Smooth muscle cell (in vitro differentiated cells): ENCODE results near the gene CFAP46. TPM values are rescaled to one million over a fixed set of nuclear protein-coding genes. Genes with fewer than 3 reads are reported as not detected.

Experiments
- DNase-seq: peaks from one replicate; lab custom pipeline; 2025; ENCODE audit not compliant: unreplicated experiment; lab: John Stamatoyannopoulos, UW
- H2AFZ ChIP-seq: fragments of 200-600 bp; sonication (generic); 2 replicates; pipeline ENCODE4 v1.6.0; 2016; ENCODE audit warnings: antibody characterized with exemption, low read depth, mild to moderate bottlenecking
- H3F3A ChIP-seq: fragments of 200-600 bp; sonication (generic); 2 replicates; pipeline ENCODE4 v1.6.0; 2017; ENCODE audit warnings: antibody characterized with exemption, low read depth
- H3K27ac ChIP-seq: fragments of 200-600 bp; sonication (generic); 2 replicates; pipeline ENCODE4 v1.5.1; 2016; ENCODE audit warnings: low read depth, mild to moderate bottlenecking
- H3K27me3 ChIP-seq: fragments of 200-600 bp; sonication (generic); 2 replicates; pipeline ENCODE4 v1.6.1; 2016; ENCODE audit warnings: low read depth, mild to moderate bottlenecking
- H3K36me3 ChIP-seq: fragments of 200-600 bp; sonication (generic); 2 replicates; pipeline ENCODE4 v1.5.1; 2016; ENCODE audit warnings: low read depth
- H3K4me1 ChIP-seq: fragments of 200-600 bp; sonication (generic); 2 replicates; pipeline ENCODE4 v1.5.1; 2016; ENCODE audit warnings: low read depth
- H3K4me2 ChIP-seq: fragments of 200-600 bp; sonication (generic); 2 replicates; pipeline ENCODE4 v1.6.0; 2016; ENCODE audit warnings: mild to moderate bottlenecking
- H3K4me3 ChIP-seq: fragments of 200-600 bp; sonication (generic); 2 replicates; pipeline ENCODE4 v1.5.1; 2016; ENCODE audit warnings: mild to moderate bottlenecking
- H3K79me2 ChIP-seq: fragments of 200-600 bp; sonication (generic); 2 replicates; pipeline ENCODE4 v1.6.0; 2016; ENCODE audit warnings: low read depth, mild to moderate bottlenecking
- H3K9ac ChIP-seq: fragments of 200-600 bp; sonication (generic); 2 replicates; pipeline ENCODE4 v1.6.0; 2016; ENCODE audit warnings: low read depth
- H3K9me3 ChIP-seq: fragments of 200-600 bp; sonication (generic); replicated peaks from 2 replicates; pipeline ENCODE4 v1.5.1; 2016; ENCODE audit warnings: low read depth
- H4K20me1 ChIP-seq: fragments of 200-600 bp; sonication (generic); 2 replicates; pipeline ENCODE4 v1.6.0; 2016; ENCODE audit warnings: low read depth
- WGBS: methylation state at CpG from one replicate; pipeline ENCODE4 v1.1.7; 2016; ENCODE audit warnings: low lambda C conversion rate; 5-methylcytosine and 5-hydroxymethylcytosine counted together
- polyA plus RNA-seq: library from polyadenylated mRNA; unstranded; fragments of >200 nt; fragmentation: Nextera tagmentation; extraction: Ambion mirVana; gene quantifications from 2 replicates; pipeline ENCODE4 v1.2.1, GENCODE V29; 2016
- total RNA-seq: library from RNA; depleted of rRNA; stranded (reverse); fragments of >200 nt; gene quantifications from 2 replicates; pipeline ENCODE4 v1.2.3, GENCODE V29; 2014
- TF ChIP-seq, protein P1 (sequence below): fragments of 200-600 bp; sonication (generic); IDR thresholded peaks from 2 replicates; pipeline ENCODE4 v1.5.1; 2017; ENCODE audit warnings: borderline replicate concordance, mild to moderate bottlenecking, antibody characterized with exemption; ENCODE audit not compliant: insufficient read depth, poor library complexity, severe bottlenecking

Gene CFAP46
- total and polyA plus RNA-seq, 2 experiments from 2014 or later = 1.1 to 2.0 TPM

DNA sequence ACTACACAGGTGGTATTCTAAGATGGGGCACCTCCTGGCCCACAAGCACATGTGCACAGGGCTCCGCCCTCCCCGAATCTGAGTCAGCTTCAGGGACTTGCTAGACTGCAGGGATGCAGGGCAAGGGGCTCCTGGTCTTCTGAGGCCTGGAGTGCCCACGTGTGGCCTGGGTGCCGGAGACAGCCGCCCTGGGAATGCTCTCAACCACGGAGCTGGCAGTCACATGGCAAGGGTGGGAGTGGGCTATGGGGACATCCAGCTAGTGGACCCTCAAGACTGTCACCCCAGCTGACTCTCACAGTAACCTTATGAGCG, 42.7 kb downstream of the CFAP46 start:
- H4K20me1 ChIP-seq = no peaks in the 10 kb centered on the region
- H3K27me3 ChIP-seq = peaks cover 4% of the 10 kb centered on the region
- H3K27ac ChIP-seq = no peak overlapping the region
- H3K9me3 ChIP-seq = no peaks in the 10 kb centered on the region
- no peak overlapping the region for H3K4me2 ChIP-seq
- H3F3A ChIP-seq = no peaks in the 10 kb centered on the region
- H3K4me3 ChIP-seq = no peak overlapping the region
- H3K9ac ChIP-seq = no peak overlapping the region
- no peaks in the 10 kb centered on the region for H3K79me2 ChIP-seq
- DNase-seq = no peak
- no peak overlapping the region for H2AFZ ChIP-seq
- 91% methylated on average over 7 of the region's 7 CpGs for WGBS
- H3K4me1 ChIP-seq = no peaks in the 10 kb centered on the region
- H3K36me3 ChIP-seq = no peaks in the 10 kb centered on the region
- TF ChIP-seq, protein P1, sequence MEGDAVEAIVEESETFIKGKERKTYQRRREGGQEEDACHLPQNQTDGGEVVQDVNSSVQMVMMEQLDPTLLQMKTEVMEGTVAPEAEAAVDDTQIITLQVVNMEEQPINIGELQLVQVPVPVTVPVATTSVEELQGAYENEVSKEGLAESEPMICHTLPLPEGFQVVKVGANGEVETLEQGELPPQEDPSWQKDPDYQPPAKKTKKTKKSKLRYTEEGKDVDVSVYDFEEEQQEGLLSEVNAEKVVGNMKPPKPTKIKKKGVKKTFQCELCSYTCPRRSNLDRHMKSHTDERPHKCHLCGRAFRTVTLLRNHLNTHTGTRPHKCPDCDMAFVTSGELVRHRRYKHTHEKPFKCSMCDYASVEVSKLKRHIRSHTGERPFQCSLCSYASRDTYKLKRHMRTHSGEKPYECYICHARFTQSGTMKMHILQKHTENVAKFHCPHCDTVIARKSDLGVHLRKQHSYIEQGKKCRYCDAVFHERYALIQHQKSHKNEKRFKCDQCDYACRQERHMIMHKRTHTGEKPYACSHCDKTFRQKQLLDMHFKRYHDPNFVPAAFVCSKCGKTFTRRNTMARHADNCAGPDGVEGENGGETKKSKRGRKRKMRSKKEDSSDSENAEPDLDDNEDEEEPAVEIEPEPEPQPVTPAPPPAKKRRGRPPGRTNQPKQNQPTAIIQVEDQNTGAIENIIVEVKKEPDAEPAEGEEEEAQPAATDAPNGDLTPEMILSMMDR = no peak

DNA sequence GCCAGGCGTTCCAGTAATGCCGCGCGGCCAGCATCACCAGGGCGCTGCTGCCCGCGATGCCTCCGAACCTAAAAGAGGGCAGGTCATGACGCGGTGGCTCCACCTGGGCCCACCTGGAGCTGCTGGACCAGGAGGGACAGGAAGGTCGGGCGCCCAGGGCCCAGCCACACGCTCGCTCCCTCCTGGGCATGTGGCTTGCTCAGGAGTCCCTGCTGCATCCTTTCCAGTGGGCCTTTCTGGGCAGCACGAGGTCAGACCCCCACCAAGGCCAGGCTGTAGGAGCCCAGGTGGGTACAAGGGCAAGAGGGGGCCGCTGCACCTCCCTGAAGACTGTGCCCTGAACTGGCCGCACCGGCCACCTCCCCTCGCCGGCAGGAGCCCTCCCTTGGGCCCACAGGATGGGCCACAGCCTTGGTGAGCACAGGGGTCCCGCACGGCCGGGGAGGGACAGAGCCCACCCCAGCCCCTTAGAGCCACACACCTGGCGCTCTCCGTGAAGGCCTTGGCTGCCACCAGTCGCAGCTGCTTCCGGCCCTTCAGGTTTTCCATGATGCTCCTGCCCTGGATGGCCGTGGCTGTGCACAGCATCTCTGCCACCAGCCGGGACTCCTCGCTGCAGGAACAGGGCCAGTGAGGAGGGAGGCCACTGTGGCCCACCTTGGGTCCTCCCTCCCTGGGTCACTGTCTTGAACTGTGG, 43.2 kb downstream of the CFAP46 start:
- Histone ChIP-seq H3K36me3 (no peaks in the 10 kb centered on the region), H3K4me3 (no peak overlapping the region), H3K4me2 (no peak overlapping the region), H3F3A (no peaks in the 10 kb centered on the region), H3K9me3 (no peaks in the 10 kb centered on the region), H4K20me1 (no peaks in the 10 kb centered on the region), H3K9ac (no peak overlapping the region), H2AFZ (no peak overlapping the region), H3K27me3 (peaks cover 4% of the 10 kb centered on the region), H3K4me1 (no peaks in the 10 kb centered on the region), H3K27ac (no peak overlapping the region), H3K79me2 (no peaks in the 10 kb centered on the region)
- no peak for DNase-seq
- TF ChIP-seq, protein P1 = no peak
- WGBS = 95% methylated on average over 30 of the region's 30 CpGs

DNA sequence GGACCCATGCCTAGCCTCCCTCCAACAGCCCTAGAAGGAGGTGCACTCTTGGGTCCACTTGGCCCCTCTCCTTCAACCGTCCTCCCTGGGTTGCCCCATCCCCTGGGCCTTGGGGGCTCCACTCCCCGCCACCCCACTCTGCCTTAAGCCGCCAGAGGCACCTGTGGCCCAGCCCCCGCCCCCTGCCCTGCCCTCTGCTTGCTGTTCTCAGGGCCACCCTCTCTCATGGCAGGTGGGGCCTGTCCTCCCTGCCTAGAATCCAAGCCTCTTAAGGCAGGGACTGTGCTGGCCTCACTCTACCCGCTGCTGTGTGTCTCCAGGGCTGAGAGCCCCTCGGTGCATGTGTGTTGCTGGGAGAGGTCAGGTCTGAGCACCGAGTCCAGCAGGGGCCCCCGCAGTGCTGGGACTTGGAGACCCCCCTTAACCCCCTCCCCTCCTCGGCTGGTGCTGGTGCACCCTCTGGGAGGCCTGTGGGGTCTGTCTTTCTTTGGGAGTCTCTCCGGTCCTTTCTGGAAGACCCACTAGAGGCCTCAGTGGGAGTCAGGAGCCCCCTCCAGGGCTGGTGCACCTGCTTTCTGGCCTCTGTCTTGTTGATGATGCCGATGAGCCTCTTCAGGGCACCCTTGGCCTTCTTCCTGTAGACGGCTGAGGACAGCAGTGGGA, 43.8 kb downstream of the CFAP46 start:
- Histone ChIP-seq H2AFZ (no peak overlapping the region), H3K36me3 (no peaks in the 10 kb centered on the region), H3K27ac (no peak overlapping the region), H3K4me1 (no peaks in the 10 kb centered on the region), H3K27me3 (peaks cover 4% of the 10 kb centered on the region), H3K4me3 (no peak overlapping the region), H3K4me2 (no peak overlapping the region), H4K20me1 (no peaks in the 10 kb centered on the region), H3K79me2 (no peaks in the 10 kb centered on the region), H3K9ac (no peak overlapping the region), H3K9me3 (no peaks in the 10 kb centered on the region), H3F3A (no peaks in the 10 kb centered on the region)
- TF ChIP-seq, protein P1 = no peak
- WGBS = 87% methylated on average over 12 of the region's 12 CpGs
- DNase-seq = no peak
